Neuron (in vitro differentiated cells): ENCODE results near the gene KIF26B.

Source experiments
- H2AFZ ChIP-seq: one replicate; pipeline ENCODE4 v1.6.1; 2013; ENCODE audit warnings: low read depth, mild to moderate bottlenecking, inconsistent platforms, low read length, moderate library complexity
- H3K27me3 ChIP-seq: one replicate; pipeline ENCODE4 v1.6.1; 2013; ENCODE audit warnings: low read length; ENCODE audit not compliant: insufficient read depth
- H3K36me3 ChIP-seq: one replicate; pipeline ENCODE4 v1.6.1; 2013; ENCODE audit warnings: low read length; ENCODE audit not compliant: insufficient read depth
- H3K4me1 ChIP-seq: one replicate; pipeline ENCODE4 v1.6.1; 2013; ENCODE audit warnings: low read length; ENCODE audit not compliant: insufficient read depth
- H3K4me3 ChIP-seq: 2 replicates; pipeline ENCODE4 v1.5.1; 2013; ENCODE audit warnings: mild to moderate bottlenecking, low read length, moderate library complexity
- H3K9me3 ChIP-seq: one replicate; pipeline ENCODE4 v1.6.1; 2013; ENCODE audit warnings: low read length

The KIF26B gene

DNA sequence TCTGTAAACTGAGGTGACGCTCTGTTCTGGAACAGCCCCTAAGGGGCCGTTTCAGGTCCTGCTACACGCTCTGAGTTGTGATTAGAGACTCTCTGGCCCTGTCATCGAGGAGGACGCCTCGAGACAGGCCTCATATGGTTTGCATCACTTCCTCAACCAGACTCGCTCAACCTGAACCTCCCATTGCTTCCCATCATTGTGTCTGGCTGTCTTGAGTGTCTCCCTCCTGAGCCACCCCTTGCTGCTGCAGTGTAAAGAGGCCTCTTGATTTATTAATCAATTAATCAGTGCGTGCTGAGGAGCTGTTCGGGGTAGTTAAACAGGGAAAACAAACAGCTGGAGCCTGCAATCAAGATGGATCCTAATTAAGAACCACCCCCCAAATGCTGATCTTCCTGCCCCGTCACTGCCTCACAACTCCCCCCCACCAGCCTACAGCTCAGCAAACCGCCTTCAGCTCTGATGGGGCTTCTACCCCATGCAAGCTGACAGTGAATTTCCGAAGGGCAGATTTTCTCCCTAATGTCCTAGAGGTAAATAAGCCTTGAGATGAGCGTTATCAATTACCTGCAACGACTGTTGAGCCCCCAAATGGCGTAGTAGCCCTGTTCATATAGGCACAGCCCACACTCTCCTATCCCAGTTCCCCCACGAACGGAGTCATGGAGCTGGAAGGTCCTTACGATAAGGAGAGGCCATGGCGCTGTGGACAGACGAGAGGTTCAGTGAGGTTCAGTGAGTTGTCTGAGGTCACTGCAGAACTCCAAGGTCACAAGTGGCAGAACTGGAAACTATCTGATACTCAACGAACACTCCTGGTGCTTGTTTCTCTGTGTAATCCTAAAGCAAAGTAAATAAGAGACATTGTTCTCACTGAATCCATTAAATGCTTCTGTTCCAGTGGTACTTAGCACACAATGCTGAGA lies 210.6 kb downstream of the KIF26B start:
- H3K4me3 ChIP-seq = no peak overlapping the region
- no peaks in the 10 kb centered on the region for H3K4me1 ChIP-seq
- no peaks in the 10 kb centered on the region for H3K36me3 ChIP-seq
- H2AFZ ChIP-seq = no peak overlapping the region
- H3K9me3 ChIP-seq = no peaks in the 10 kb centered on the region
- no peaks in the 10 kb centered on the region for H3K27me3 ChIP-seq

DNA sequence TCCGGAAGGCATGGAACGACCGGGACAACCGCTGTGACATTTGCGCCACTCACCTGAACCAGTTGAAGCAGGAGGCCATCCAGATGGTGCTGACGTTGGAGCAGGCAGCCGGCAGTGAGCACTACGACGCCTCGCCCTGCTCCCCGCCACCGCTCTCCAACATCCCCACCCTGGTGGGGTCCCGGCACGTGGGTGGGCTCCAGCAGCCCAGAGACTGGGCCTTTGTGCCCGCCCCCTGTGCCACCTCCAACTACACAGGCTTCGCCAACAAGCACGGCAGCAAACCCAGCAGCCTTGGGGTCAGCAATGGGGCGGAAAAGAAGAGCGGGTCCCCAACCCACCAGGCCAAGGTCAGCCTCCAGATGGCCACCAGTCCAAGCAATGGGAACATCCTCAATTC lies 212.1 kb downstream of the KIF26B start:
- Histone ChIP-seq H3K27me3 (no peaks in the 10 kb centered on the region), H3K4me3 (no peak overlapping the region), H3K4me1 (no peaks in the 10 kb centered on the region), H3K9me3 (peaks cover 5% of the 10 kb centered on the region), H2AFZ (no peak overlapping the region), H3K36me3 (no peaks in the 10 kb centered on the region)

DNA sequence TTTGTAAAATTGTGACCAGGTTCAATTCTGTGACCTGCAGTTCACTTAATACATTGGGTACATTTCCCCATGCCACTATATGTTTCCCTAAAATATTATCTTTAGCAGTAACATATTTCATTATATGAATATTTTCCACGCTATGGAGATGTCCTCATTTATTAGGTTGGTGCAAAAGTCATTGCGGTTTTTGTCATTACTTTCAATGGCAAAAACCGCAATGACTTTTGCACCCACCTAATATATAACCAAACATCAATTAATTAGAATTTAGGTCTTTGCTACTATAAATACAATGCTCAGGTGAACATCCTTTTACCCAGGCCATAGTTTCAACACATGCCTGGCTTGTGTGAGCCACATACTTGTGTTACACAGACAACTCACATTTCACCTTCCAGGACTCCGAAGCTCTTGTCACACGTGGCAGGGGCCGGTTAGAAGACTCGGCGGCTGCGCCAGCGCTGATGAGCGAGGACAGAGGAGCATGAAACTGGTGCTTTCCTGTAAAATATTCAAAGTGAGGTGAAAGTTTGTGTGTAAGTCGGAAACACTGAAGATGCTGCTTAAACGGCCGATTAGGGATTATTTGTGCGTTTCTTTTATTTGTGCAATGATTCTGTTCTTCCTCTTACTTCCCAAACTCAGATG lies 215.5 kb downstream of the KIF26B start:
- no peaks in the 10 kb centered on the region for H3K27me3 ChIP-seq
- H3K9me3 ChIP-seq = peaks cover 10% of the 10 kb centered on the region
- H3K36me3 ChIP-seq = no peaks in the 10 kb centered on the region
- H2AFZ ChIP-seq = no peak overlapping the region
- no peak overlapping the region for H3K4me3 ChIP-seq
- H3K4me1 ChIP-seq = no peaks in the 10 kb centered on the region

DNA sequence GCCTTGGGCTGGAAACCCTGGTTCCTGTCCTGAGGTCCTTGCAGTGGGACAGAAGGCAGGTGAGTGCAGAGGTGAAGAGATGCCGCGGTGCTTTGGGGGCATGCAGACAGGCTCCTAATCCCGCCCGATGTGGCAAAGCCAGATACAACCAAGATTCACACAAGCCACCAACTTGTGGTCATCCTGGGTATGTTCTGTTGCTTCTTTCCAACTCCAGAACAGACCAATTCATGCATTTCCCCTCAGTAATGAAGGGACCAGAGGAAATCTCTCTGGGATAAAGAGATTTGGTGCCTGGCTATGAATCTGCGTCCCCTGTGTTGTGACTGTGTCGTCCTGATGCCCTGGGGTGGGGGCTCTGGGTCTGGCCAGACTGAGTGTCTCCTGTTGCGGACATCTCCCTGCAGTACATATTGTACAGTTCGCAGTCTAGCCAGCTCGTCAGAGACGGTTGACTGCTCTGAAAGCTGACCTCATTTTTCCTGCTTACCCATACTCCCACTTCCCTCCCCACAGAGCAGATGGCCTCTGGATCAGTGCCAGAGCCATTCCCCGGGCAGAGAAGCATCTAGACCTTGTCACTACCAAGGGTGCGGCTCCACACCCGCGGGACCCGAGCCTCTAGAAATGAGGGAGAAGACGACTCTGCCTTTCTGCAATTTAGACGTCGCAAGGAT lies 216.3 kb downstream of the KIF26B start:
- H3K4me1 ChIP-seq = peaks cover 3% of the 10 kb centered on the region
- H2AFZ ChIP-seq = no peak overlapping the region
- no peaks in the 10 kb centered on the region for H3K27me3 ChIP-seq
- no peaks in the 10 kb centered on the region for H3K36me3 ChIP-seq
- H3K4me3 ChIP-seq = no peak overlapping the region
- peaks cover 10% of the 10 kb centered on the region for H3K9me3 ChIP-seq

DNA sequence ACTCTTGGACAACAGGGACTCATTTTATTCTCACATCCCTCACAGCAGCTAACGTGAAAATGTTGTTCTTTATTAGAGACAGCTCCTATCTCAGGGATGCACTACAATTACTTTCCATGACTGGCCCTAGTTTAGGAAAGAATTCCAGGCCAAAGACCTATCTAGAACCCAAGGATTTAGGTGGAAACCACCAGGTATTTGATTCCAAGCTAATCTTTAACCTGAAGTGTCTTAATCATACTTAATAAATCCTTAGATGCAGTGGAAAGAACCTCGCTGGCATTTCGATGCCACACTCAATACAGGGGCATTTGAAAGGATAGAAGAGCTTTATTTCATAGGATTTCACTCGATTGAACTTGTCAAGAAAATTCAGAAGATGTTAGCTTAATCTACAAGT lies 218.3 kb downstream of the KIF26B start:
- peaks cover 4% of the 10 kb centered on the region for H3K4me1 ChIP-seq
- no peak overlapping the region for H2AFZ ChIP-seq
- peaks cover 10% of the 10 kb centered on the region for H3K9me3 ChIP-seq
- H3K36me3 ChIP-seq = no peaks in the 10 kb centered on the region
- no peaks in the 10 kb centered on the region for H3K27me3 ChIP-seq
- no peak overlapping the region for H3K4me3 ChIP-seq

DNA sequence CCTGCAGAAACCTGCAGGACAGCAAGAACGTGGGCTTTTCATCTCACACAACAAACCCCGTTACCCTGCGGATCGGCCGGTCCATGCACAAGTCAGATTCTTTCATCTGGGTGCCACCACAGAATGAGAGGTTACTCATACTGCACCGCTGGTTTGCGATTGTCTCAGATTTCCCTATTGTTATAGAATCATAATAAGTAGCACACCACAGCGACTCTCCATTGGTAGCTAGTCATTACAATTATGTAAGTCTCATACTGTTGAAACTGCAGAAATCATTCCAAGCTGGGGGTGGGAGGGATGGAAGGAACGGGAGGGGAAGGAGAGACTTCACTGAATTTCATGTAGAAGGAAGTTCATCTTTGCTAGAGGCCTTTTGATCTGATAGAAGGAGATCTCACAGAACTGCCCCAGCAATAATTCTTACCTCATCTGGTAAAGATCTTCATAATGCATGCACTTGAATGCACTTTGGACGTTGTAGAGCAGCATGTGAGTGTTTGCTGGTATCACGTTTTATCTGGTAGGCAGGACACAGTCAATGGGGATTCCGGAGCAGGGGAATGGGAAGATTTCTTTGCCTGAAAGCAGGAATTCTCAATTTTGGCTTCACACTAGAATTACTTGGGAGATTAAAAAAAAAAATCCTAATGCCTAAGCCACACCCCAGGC lies 221.1 kb downstream of the KIF26B start:
- Histone ChIP-seq H2AFZ (no peak overlapping the region), H3K4me1 (peaks cover 4% of the 10 kb centered on the region), H3K9me3 (peaks cover 10% of the 10 kb centered on the region), H3K27me3 (no peaks in the 10 kb centered on the region), H3K36me3 (no peaks in the 10 kb centered on the region), H3K4me3 (no peak overlapping the region)

DNA sequence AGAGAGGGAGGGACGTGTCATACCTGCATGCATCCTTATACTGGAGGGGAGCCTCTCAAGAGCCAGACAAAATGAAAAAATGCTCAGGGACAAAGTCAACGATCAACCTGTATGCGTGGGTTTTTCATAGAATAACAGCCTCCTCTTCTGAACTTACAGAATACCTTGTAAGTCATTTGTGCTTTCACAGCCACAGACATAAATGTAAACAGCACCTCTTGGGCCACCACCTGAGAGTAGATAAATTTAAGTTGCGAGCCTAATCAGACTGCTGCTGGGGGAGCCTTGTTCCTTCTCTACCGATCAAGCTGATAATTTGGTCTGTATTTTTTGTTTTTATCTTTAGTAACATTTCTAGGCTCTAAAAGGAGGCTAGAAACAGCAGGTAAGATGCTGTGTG lies 223.1 kb downstream of the KIF26B start:
- Histone ChIP-seq H3K9me3 (peaks cover 4% of the 10 kb centered on the region), H3K4me3 (no peak overlapping the region), H3K4me1 (peaks cover 4% of the 10 kb centered on the region), H2AFZ (no peak overlapping the region), H3K36me3 (no peaks in the 10 kb centered on the region), H3K27me3 (no peaks in the 10 kb centered on the region)

DNA sequence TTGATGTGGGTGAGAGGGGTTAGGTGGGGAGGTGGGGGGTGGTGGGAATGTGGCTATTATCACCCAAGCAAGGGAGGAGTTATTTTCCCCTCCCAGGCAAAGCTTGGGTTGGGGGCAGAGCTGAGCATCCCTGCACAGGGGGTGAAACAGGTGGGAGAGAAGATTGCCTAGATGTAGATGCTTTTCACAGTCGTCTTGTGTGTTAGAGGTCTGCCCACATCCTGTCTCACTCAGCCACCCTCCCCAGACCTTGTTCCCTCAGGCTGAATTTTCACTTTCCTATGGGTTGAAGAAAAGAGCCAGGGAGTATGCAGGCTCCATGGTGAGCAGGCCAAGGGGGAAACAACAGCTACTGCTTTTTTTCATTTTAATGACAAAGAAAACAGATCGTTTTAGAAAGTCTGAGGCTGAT lies 223.5 kb downstream of the KIF26B start:
- H3K4me3 ChIP-seq = no peak overlapping the region
- H3K9me3 ChIP-seq = peaks cover 4% of the 10 kb centered on the region
- no peaks in the 10 kb centered on the region for H3K36me3 ChIP-seq

DNA sequence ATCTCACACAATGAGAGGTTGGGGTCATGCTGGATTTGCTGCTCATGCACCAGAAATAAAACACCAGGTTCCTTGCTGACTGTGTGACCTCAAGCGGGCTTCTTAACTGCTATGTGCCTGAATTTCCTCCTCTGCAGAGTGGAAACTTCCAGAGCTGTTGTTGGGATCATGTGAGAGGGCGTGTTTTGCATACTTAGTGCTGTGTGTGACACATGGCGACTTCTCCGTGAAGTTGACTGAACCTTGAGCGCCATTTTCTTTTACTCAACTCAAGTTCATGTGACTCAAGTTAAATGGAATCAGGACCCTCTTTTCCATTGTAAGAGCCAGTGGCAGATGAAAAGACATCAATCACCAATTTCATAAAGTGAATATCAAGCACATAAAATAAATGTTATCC lies 224.0 kb downstream of the KIF26B start:
- peaks cover 4% of the 10 kb centered on the region for H3K4me1 ChIP-seq
- no peaks in the 10 kb centered on the region for H3K27me3 ChIP-seq
- no peak overlapping the region for H3K4me3 ChIP-seq
- H2AFZ ChIP-seq = no peak overlapping the region
- H3K36me3 ChIP-seq = no peaks in the 10 kb centered on the region
- H3K9me3 ChIP-seq = peaks cover 4% of the 10 kb centered on the region

More for the DNA sequence above, 223.5 kb downstream of the KIF26B start:
- Histone ChIP-seq H2AFZ (no peak overlapping the region), H3K27me3 (no peaks in the 10 kb centered on the region), H3K4me1 (peaks cover 4% of the 10 kb centered on the region)

DNA sequence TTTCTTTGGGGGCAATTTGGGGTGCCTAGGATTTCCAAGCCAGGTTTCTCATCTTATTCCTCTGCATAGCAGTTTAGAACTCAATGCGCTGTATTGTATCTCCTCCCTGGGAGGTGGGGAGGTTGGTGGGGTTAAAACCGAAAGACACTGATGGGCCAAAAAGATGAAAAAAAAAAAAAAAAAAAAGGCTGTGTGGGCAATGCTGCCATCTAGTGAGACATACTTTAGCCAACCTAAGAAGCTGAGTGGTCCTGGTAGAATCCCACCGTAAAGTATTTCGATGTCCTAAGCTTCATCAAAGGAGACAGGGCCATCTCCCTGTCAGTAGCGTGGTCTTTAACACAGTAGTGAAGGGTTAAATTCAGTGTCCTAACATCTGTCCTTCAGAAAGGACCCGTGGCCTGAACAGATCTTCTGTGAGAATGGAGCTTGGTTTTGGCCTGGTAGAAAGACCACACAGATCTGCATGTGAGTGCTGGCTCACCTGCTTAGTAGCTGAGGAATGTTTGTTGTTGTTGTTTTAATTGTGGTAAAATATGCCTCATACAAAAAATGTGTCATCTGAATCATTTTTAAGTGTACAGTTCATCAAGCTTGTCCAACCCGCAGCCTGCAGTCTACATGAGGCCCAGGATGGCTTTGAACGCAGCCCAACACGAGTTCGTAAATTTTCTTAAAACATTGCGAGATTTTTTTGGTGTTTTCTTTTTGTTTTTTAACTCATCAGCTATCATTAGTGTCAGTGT lies 226.2 kb downstream of the KIF26B start:
- no peaks in the 10 kb centered on the region for H3K9me3 ChIP-seq
- no peak overlapping the region for H3K4me3 ChIP-seq
- no peak overlapping the region for H2AFZ ChIP-seq
- no peaks in the 10 kb centered on the region for H3K36me3 ChIP-seq
- peaks cover 2% of the 10 kb centered on the region for H3K4me1 ChIP-seq
- no peaks in the 10 kb centered on the region for H3K27me3 ChIP-seq

DNA sequence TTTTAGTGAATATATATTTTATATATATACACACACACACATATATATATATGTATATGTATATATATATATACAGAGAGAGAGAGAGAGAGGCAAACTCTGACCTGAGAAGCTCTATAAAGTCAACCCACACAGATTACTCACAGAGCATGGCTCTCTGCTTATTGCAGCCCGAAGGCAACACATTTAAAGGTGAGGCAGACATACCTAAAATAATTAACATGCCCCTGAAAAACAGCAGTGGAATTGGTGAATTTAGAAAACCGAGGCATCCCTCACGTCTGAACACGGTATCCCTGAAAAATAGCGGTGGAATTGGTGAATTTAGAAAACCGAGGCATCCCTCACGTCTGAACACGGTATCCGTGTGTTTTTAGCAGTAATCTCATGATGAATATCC lies 228.2 kb downstream of the KIF26B start:
- H3K36me3 ChIP-seq = no peaks in the 10 kb centered on the region
- no peaks in the 10 kb centered on the region for H3K27me3 ChIP-seq
- H3K4me1 ChIP-seq = no peaks in the 10 kb centered on the region
- H2AFZ ChIP-seq = no peak overlapping the region
- no peak overlapping the region for H3K4me3 ChIP-seq
- no peaks in the 10 kb centered on the region for H3K9me3 ChIP-seq
